Measurements from ENCODE around the gene ALDH3A2. TPM values are rescaled to one million over a fixed set of nuclear protein-coding genes. Genes with fewer than 3 reads are reported as not detected.

Gene ALDH3A2
- total and polyA plus RNA-seq, 2 of the 8 experiments (the other 6 are each of a cell fraction or from before 2014, with no cell fraction given), result 20.6 to 72.9 TPM

DNA sequence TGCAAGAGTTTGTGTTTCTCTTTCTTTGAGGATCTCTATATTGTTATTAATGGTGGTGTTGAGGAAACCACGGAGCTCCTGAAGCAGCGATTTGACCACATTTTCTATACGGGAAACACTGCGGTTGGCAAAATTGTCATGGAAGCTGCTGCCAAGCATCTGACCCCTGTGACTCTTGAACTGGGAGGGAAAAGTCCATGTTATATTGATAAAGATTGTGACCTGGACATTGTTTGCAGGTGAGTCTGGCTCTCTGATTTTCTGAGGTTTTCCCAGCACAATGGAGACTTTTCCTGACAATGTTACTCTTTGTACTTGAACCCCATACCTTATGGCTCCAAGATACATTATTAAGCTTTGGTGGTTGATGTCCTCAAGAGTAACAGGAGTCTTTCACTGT is 7.8 kb downstream of the ALDH3A2 start:
- H3K18ac ChIP-seq (ENCODE audit: extremely low read depth, low read length), result no peak overlapping the region
- H2AK5ac ChIP-seq (ENCODE audit: low read depth, low read length), result no peak overlapping the region
- peaks cover 0 to 2% of the 10 kb centered on the region in 2 experiments for H4K20me1 ChIP-seq (replicated peaks in 1 of 2; ENCODE audit: control insufficient read depth in 1 of 2, insufficient read depth in 2 of 2, low read length in 2 of 2)
- no peak overlapping the region for H3K14ac ChIP-seq (ENCODE audit: insufficient read length)
- no peak overlapping the region for H3K27ac ChIP-seq (ENCODE audit: low read depth, low read length)
- no peak overlapping the region for H2BK20ac ChIP-seq (ENCODE audit: low read length)
- no peak overlapping the region for H3K23ac ChIP-seq (ENCODE audit: insufficient read length)
- no peak overlapping the region for H3K56ac ChIP-seq (replicated peaks; ENCODE audit: insufficient read length, low read depth, low read length)
- H3K4me3 ChIP-seq (ENCODE audit: extremely low read depth in 1 of 4, insufficient read depth in 2 of 4, low read depth in 3 of 4, low read length in 4 of 4), result no peak overlapping the region
- H3K4me2 ChIP-seq (ENCODE audit: insufficient read depth in 1 of 2, low read depth in 2 of 2, low read length in 2 of 2), result no peak overlapping the region
- peaks cover 4 to 28% of the 10 kb centered on the region in 2 experiments for H3K79me2 ChIP-seq (ENCODE audit: control insufficient read depth in 1 of 2, insufficient read depth in 2 of 2, low read length in 2 of 2)
- H2BK12ac ChIP-seq (ENCODE audit: low read depth, low read length), result no peak overlapping the region
- no peak for TF ChIP-seq BRCA1 (IDR thresholded peaks at IDR 0.05; ENCODE audit: low read depth, low read length)
- no peak for TF ChIP-seq TAF1 (IDR thresholded peaks at IDR 0.05; ENCODE audit: low read depth, low read length)
- no peak for TF ChIP-seq SIN3A (conservative IDR thresholded peaks at IDR 0.05 in 1 of 2, IDR thresholded peaks at IDR 0.05 in 1 of 2; ENCODE audit: low read depth in 1 of 2, low read length in 2 of 2)
- no peak for TF ChIP-seq CBX5 (IDR thresholded peaks at IDR 0.05; ENCODE audit: low read depth, low read length)
- TF ChIP-seq JUND (IDR thresholded peaks at IDR 0.05; ENCODE audit: low read length), result no peak
- no peak for TF ChIP-seq CEBPB (IDR thresholded peaks at IDR 0.05; ENCODE audit: low read depth, low read length)
- peaks cover 1% of the 10 kb centered on the region; the same call in 1 of the 2 replicates for H3K79me1 ChIP-seq (ENCODE audit: low read depth, low read length)
- peaks cover 4 to 39% (median 23%) of the 10 kb centered on the region in 4 experiments; a peak in 7 of 8 replicates for H3K36me3 ChIP-seq (ENCODE audit: control insufficient read depth in 2 of 4, insufficient read depth in 4 of 4, low read length in 3 of 4)
- H3K9me3 ChIP-seq (ENCODE audit: insufficient read depth in 2 of 2, low read depth in 1 of 2, low read length in 1 of 2), result peaks cover 4 to 20% of the 10 kb centered on the region in 2 experiments; a peak in 3 of 4 replicates
- ChIA-PET POLR2A (ENCODE audit: partially characterized antibody) (interaction anchor here (1.6 kb wide), 1 partner anchor 145 kb away, joined by 3 read pairs; no protein-coding TSS in a partner anchor), CTCF (ENCODE audit: partially characterized antibody) (interaction anchor here (0.6 to 2.6 kb wide), 6 partner anchors 12 to 192 kb away, joined by 3 to 15 read pairs (median 6); no protein-coding TSS in a partner anchor)
- H3K23me2 ChIP-seq (ENCODE audit: low read depth, low read length), result no peaks in the 10 kb centered on the region
- H4K8ac ChIP-seq (ENCODE audit: extremely low read depth, insufficient read depth, low read length), result no peak overlapping the region
- no peak overlapping the region for H4K5ac ChIP-seq (ENCODE audit: insufficient read length, low read depth, low read length)
- no peak overlapping the region for H2BK120ac ChIP-seq (replicated peaks; ENCODE audit: low read depth, low read length)
- peaks cover 0 to 3% (median 0%) of the 10 kb centered on the region in 4 experiments; a peak in 1 of 7 replicates for H3K4me1 ChIP-seq (replicated peaks in 1 of 4; ENCODE audit: control insufficient read depth in 3 of 4, insufficient read depth in 4 of 4, low read length in 3 of 4)
- H4K91ac ChIP-seq (replicated peaks; ENCODE audit: insufficient read length, low read length), result no peak overlapping the region
- H2BK5ac ChIP-seq (ENCODE audit: low read depth, low read length), result no peak overlapping the region
- no peak overlapping the region for H2AFZ ChIP-seq (ENCODE audit: low read length)
- H3K9ac ChIP-seq (replicated peaks in 1 of 4; ENCODE audit: extremely low read depth in 1 of 4, low read depth in 3 of 4, low read length in 3 of 4), result no peak overlapping the region
- no peak overlapping the region for H3K4ac ChIP-seq (replicated peaks; ENCODE audit: insufficient read length, low read depth, low read length)
- WGBS, 2 experiments (ENCODE audit: extremely low coverage in 1 of 2, insufficient coverage in 1 of 2, insufficient read length in 1 of 2, insufficient replicate concordance in 2 of 2, low coverage in 1 of 2, low lambda C conversion rate in 2 of 2, missing lambda C conversion rate in 1 of 2), result 83% methylated on average over 4 of the region's 4 CpGs; no CpG with 5 or more reads in 1 of the 2 experiments
- no peaks in the 10 kb centered on the region for H3K27me3 ChIP-seq (replicated peaks in 1 of 4; ENCODE audit: control insufficient read depth in 3 of 4, extremely low read depth in 1 of 4, insufficient read depth in 3 of 4, low read length in 3 of 4)
- no peak for DNase-seq (ENCODE audit: low read depth in 1 of 2, low spot score in 2 of 2)
- H2BK15ac ChIP-seq (ENCODE audit: low read length), result no peak overlapping the region
- FAIRE-seq, result no peak

All from H1 (cell line).